IMR-90 (cell line): ENCODE measurements around the gene CHRNB4. TPM values are rescaled to one million over a fixed set of nuclear protein-coding genes. Genes with fewer than 3 reads are reported as not detected.

Experiments used
- ATAC-seq: fragments of 200-7000 bp; cut with Tn5 transposase; 2 replicates; pipeline ENCODE4 v1.9.1; 2020; ENCODE audit warnings: low read depth, mild to moderate bottlenecking, moderate library complexity
- BruUV-seq: library from RNA; stranded (reverse); fragments of 400-500 nt; replicated peaks from 2 replicates; lab custom pipeline; 2021; lab: Mats Ljungman, UMichigan
- CTCF ChIA-PET: fragments of 300-600 bp; formaldehyde crosslinking; extraction: SDS; loops from one replicate; lab custom pipeline; 2021; ENCODE audit warnings: antibody characterized with exemption; lab: Yijun Ruan, JAX
- POLR2A ChIA-PET: fragments of 300-600 bp; sonication (Branson Sonifier 250); formaldehyde crosslinking; loops from one replicate; lab custom pipeline; 2022; ENCODE audit warnings: antibody characterized with exemption; ENCODE audit not compliant: unreplicated experiment; lab: Charles Lee
- DNase-seq: peaks from one replicate; pipeline ENCODE4 v3.0.0; 2013
- H2AFZ ChIP-seq: replicated peaks from 2 replicates; pipeline ENCODE3; 2013; ENCODE audit warnings: low read length, mild to moderate bottlenecking; ENCODE audit not compliant: poor library complexity
- H2AK5ac ChIP-seq: 2 replicates; pipeline ENCODE4 v1.6.1; 2013; ENCODE audit warnings: low read depth, low read length, inconsistent platforms
- H2AK9ac ChIP-seq: replicated peaks from 2 replicates; pipeline ENCODE3; 2013; ENCODE audit warnings: mild to moderate bottlenecking, low read depth, low read length, moderate library complexity; ENCODE audit not compliant: poor library complexity
- H2BK120ac ChIP-seq: 2 replicates; pipeline ENCODE4 v1.6.1; 2013; ENCODE audit warnings: low read depth, low read length, inconsistent platforms
- H2BK15ac ChIP-seq: 3 replicates; pipeline ENCODE4 v1.6.1; 2013; ENCODE audit warnings: low read depth, low read length, inconsistent platforms
- H2BK20ac ChIP-seq: 2 replicates; pipeline ENCODE4 v1.6.1; 2013; ENCODE audit warnings: low read depth, mild to moderate bottlenecking, inconsistent platforms, low read length, moderate library complexity
- H2BK5ac ChIP-seq: 2 replicates; pipeline ENCODE4 v1.6.1; 2013; ENCODE audit warnings: mild to moderate bottlenecking, low read depth, low read length, inconsistent platforms; ENCODE audit not compliant: poor library complexity, severe bottlenecking
- H3K14ac ChIP-seq: replicated peaks from 2 replicates; pipeline ENCODE4 v1.6.1; 2013; ENCODE audit warnings: low read depth, low read length, inconsistent platforms
- H3K18ac ChIP-seq: 2 replicates; pipeline ENCODE4 v1.6.1; 2013; ENCODE audit warnings: low read depth, low read length, control low read depth
- H3K23ac ChIP-seq: 2 replicates; pipeline ENCODE4 v1.6.1; 2013; ENCODE audit warnings: low read depth, low read length, inconsistent platforms
- H3K27ac ChIP-seq: 2 replicates; pipeline ENCODE4 v1.5.1; 2013; ENCODE audit warnings: mild to moderate bottlenecking, control low read depth, low read length; ENCODE audit not compliant: insufficient read depth
- H3K27me3 ChIP-seq: 2 replicates; pipeline ENCODE4 v1.6.1; 2013; ENCODE audit warnings: low read length; ENCODE audit not compliant: control insufficient read depth, insufficient read depth
- H3K36me3 ChIP-seq: 2 replicates; pipeline ENCODE4 v1.6.1; 2013; ENCODE audit warnings: low read length, mixed read lengths; ENCODE audit not compliant: control insufficient read depth, insufficient read depth
- H3K4ac ChIP-seq: 2 replicates; pipeline ENCODE4 v1.6.1; 2013; ENCODE audit warnings: low read depth, low read length, inconsistent platforms
- H3K4me1 ChIP-seq: 2 replicates; pipeline ENCODE4 v1.6.1; 2013; ENCODE audit warnings: low read length, mixed read lengths; ENCODE audit not compliant: control insufficient read depth, insufficient read depth
- H3K4me2 ChIP-seq: 2 replicates; pipeline ENCODE4 v1.6.1; 2013; ENCODE audit warnings: low read depth, mild to moderate bottlenecking, control low read depth, low read length, moderate library complexity
- H3K4me3 ChIP-seq: 2 replicates; pipeline ENCODE4 v1.5.1; 2013; ENCODE audit warnings: low read depth, mild to moderate bottlenecking, control low read depth, low read length, moderate library complexity; ENCODE audit not compliant: insufficient read depth
- H3K56ac ChIP-seq: 2 replicates; pipeline ENCODE4 v1.6.1; 2013; ENCODE audit warnings: low read length, inconsistent platforms; ENCODE audit not compliant: insufficient read depth; ENCODE audit errors: extremely low read depth
- H3K79me1 ChIP-seq, 2 experiments: 2 replicates each; pipeline ENCODE4 v1.6.1; 2013; ENCODE audit warnings: low read length in 2 of 2, inconsistent platforms in 1 of 2, low read depth in 1 of 2
- H3K9ac ChIP-seq: 2 replicates; pipeline ENCODE4 v1.6.1; 2013; ENCODE audit warnings: low read depth, low read length, control low read depth
- H3K9me1 ChIP-seq: 2 replicates; pipeline ENCODE4 v1.6.1; 2013; ENCODE audit warnings: low read length, inconsistent platforms; ENCODE audit not compliant: insufficient read depth
- H3K9me3 ChIP-seq: 2 replicates; pipeline ENCODE4 v1.6.1; 2013; ENCODE audit warnings: low read length; ENCODE audit not compliant: control insufficient read depth, insufficient read depth
- H4K20me1 ChIP-seq: 2 replicates; pipeline ENCODE4 v1.6.1; 2013; ENCODE audit warnings: low read length, inconsistent platforms; ENCODE audit not compliant: insufficient read depth
- H4K5ac ChIP-seq: 2 replicates; pipeline ENCODE4 v1.6.1; 2013; ENCODE audit warnings: mild to moderate bottlenecking, low read depth, low read length, control low read depth
- H4K8ac ChIP-seq, 2 experiments: 2 replicates each; pipeline ENCODE4 v1.6.1; 2013; ENCODE audit warnings: low read depth in 2 of 2, low read length in 2 of 2, control low read depth in 1 of 2, inconsistent platforms in 1 of 2
- H4K91ac ChIP-seq: 2 replicates; pipeline ENCODE4 v1.6.1; 2013; ENCODE audit warnings: low read depth, low read length, inconsistent platforms; ENCODE audit not compliant: insufficient read depth
- BHLHE40 ChIP-seq: fragments of 150-350 bp; IDR thresholded peaks from 2 replicates; pipeline ENCODE4 v1.6.1; 2016; ENCODE audit warnings: mild to moderate bottlenecking, low read depth, low read length
- CEBPB ChIP-seq: IDR thresholded peaks from 2 replicates; pipeline ENCODE4 v1.6.1; 2012; ENCODE audit warnings: low read depth, low read length, improper control_type of control experiment
- CTCF ChIP-seq: conservative IDR thresholded peaks from 2 replicates; pipeline ENCODE4 v1.5.1; 2012; ENCODE audit warnings: mild to moderate bottlenecking, low read depth, low read length, improper control_type of control experiment
- FOS ChIP-seq: fragments of 150-350 bp; IDR thresholded peaks from 2 replicates; pipeline ENCODE4 v1.6.1; 2016; ENCODE audit warnings: low read depth, low read length
- MAFK ChIP-seq: IDR thresholded peaks from 2 replicates; pipeline ENCODE4 v1.6.1; 2012; ENCODE audit warnings: low read depth, low read length, improper control_type of control experiment
- NFE2L2 ChIP-seq: fragments of 150-350 bp; IDR thresholded peaks from 2 replicates; pipeline ENCODE4 v1.6.1; 2016; ENCODE audit warnings: low read depth, mild to moderate bottlenecking, low read length
- POLR2A ChIP-seq: IDR thresholded peaks from 2 replicates; pipeline ENCODE4 v1.6.1; 2012; ENCODE audit warnings: mild to moderate bottlenecking, low read depth, low read length
- RAD21 ChIP-seq: IDR thresholded peaks from 2 replicates; pipeline ENCODE4 v1.6.1; 2012; ENCODE audit warnings: low read length, improper control_type of control experiment
- RCOR1 ChIP-seq: IDR thresholded peaks from 2 replicates; pipeline ENCODE4 v1.6.1; 2012; ENCODE audit warnings: mild to moderate bottlenecking, low read length, improper control_type of control experiment; ENCODE audit not compliant: insufficient replicate concordance
- RFX5 ChIP-seq: IDR thresholded peaks from 2 replicates; pipeline ENCODE4 v1.8.0; 2012; ENCODE audit warnings: low read depth, mild to moderate bottlenecking, low read length, moderate library complexity
- whole genome bisulfite sequencing, 2 experiments: methylation state at CpG; one replicate each; pipeline versions ENCODE4 v1.1.5 to v1.1.7; 2013; ENCODE audit warnings: missing lambda C conversion rate in 2 of 2; ENCODE audit not compliant: insufficient read length in 1 of 2; ENCODE audit errors: extremely low coverage in 2 of 2; 5-methylcytosine and 5-hydroxymethylcytosine counted together
- dilution Hi-C: fragments of 300-500 bp; cut with HindIII; formaldehyde crosslinking; loops from one replicate; pipeline ENCODE4 v1.14.3; 2018; ENCODE audit warnings: low sequenced_read_pairs; ENCODE audit not compliant: unreplicated experiment
- in situ Hi-C: fragments of 300-500 bp; cut with MboI; formaldehyde crosslinking; loops from 3 replicates; pipeline ENCODE4 v1.14.3; 2019; ENCODE audit warnings: low sequenced_read_pairs, inconsistent platforms, mixed read lengths
- intact Hi-C: fragments of 100-400 bp; cut with micrococcal nuclease; formaldehyde crosslinking; loops from 2 replicates; pipeline ENCODE4 v1.10.0; 2022
- polyA plus RNA-seq, 3 experiments: library from polyadenylated mRNA; depleted of rRNA; stranded (reverse); fragments of >200 nt; gene quantifications; 2 replicates each; pipeline ENCODE4 v1.2.3, GENCODE V29; 2012; ENCODE audit warnings: low replicate concordance in 1 of 3
- total RNA-seq: library from RNA; depleted of rRNA; stranded (reverse); fragments of >200 nt; gene quantifications from 2 replicates; pipeline ENCODE4 v1.2.3, GENCODE V29; 2012
- TF ChIP-seq, protein P1 (sequence below): fragments of 150-350 bp; IDR thresholded peaks from 2 replicates; pipeline ENCODE4 v1.6.1; 2017; ENCODE audit warnings: mild to moderate bottlenecking, antibody characterized with exemption, low read length, low read depth
- TF ChIP-seq, protein P2 (sequence below): fragments of 150-350 bp; IDR thresholded peaks from 2 replicates; pipeline ENCODE4 v1.6.1; 2016; ENCODE audit warnings: low read depth, mild to moderate bottlenecking, low read length, moderate library complexity, borderline replicate concordance

The CHRNB4 gene
- total and polyA plus RNA-seq, 2 of the 4 experiments (the other 2 are of a cell fraction), result not detected

GRCh38 chr15:78629031-78629715 is 11.8 kb downstream of the CHRNB4 start:
- H3K27ac ChIP-seq, result no peak overlapping the region
- POLR2A ChIA-PET, result no interaction called here
- H4K20me1 ChIP-seq, result no peaks in the 10 kb centered on the region
- 83% methylated on average over 19 of the region's 29 CpGs; no CpG with 5 or more reads in 1 of the 2 experiments for WGBS, 2 experiments
- TF ChIP-seq RCOR1 (no peak), RFX5 (no peak), RAD21 (no peak), FOS (no peak), CEBPB (no peak), POLR2A (no peak), CTCF (no peak), NFE2L2 (no peak), MAFK (no peak), BHLHE40 (no peak)
- TF ChIP-seq, protein P1, sequence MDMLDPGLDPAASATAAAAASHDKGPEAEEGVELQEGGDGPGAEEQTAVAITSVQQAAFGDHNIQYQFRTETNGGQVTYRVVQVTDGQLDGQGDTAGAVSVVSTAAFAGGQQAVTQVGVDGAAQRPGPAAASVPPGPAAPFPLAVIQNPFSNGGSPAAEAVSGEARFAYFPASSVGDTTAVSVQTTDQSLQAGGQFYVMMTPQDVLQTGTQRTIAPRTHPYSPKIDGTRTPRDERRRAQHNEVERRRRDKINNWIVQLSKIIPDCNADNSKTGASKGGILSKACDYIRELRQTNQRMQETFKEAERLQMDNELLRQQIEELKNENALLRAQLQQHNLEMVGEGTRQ, result no peak
- TF ChIP-seq, protein P2, sequence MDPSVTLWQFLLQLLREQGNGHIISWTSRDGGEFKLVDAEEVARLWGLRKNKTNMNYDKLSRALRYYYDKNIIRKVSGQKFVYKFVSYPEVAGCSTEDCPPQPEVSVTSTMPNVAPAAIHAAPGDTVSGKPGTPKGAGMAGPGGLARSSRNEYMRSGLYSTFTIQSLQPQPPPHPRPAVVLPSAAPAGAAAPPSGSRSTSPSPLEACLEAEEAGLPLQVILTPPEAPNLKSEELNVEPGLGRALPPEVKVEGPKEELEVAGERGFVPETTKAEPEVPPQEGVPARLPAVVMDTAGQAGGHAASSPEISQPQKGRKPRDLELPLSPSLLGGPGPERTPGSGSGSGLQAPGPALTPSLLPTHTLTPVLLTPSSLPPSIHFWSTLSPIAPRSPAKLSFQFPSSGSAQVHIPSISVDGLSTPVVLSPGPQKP, result no peak
- no peak overlapping the region for H2AK5ac ChIP-seq
- BruUV-seq, result no TSS peak
- no peaks in the 10 kb centered on the region for H3K79me1 ChIP-seq
- H3K9ac ChIP-seq, result no peak overlapping the region
- H3K27me3 ChIP-seq, result peaks cover 59% of the 10 kb centered on the region
- H3K9me3 ChIP-seq, result peaks cover 5% of the 10 kb centered on the region
- H3K56ac ChIP-seq, result no peak overlapping the region
- H3K4me3 ChIP-seq, result no peak overlapping the region
- H3K14ac ChIP-seq, result no peak overlapping the region
- H3K23ac ChIP-seq, result no peak overlapping the region
- no peak overlapping the region for H4K8ac ChIP-seq
- no peaks in the 10 kb centered on the region for H3K4me1 ChIP-seq
- no peak for DNase-seq
- no peak overlapping the region for H4K5ac ChIP-seq
- intact Hi-C loops (no loop called here), dilution Hi-C loops (no loop called here), in situ Hi-C loops (no loop called here)
- H3K9me1 ChIP-seq, result no peaks in the 10 kb centered on the region
- H4K91ac ChIP-seq, result no peak overlapping the region
- H3K36me3 ChIP-seq, result no peaks in the 10 kb centered on the region
- H3K4me2 ChIP-seq, result no peak overlapping the region
- H2BK120ac ChIP-seq, result no peak overlapping the region
- peak overlapping the region; percentile 21 for H2AFZ ChIP-seq
- H2BK20ac ChIP-seq, result no peak overlapping the region
- CTCF ChIA-PET, result no interaction called here
- H3K18ac ChIP-seq, result no peak overlapping the region
- no peak overlapping the region for H3K4ac ChIP-seq
- H2BK5ac ChIP-seq, result no peak overlapping the region
- no peak overlapping the region for H2AK9ac ChIP-seq
- H2BK15ac ChIP-seq, result no peak overlapping the region
- ATAC-seq, result no peak
